ENCODE measurements around the gene UGT1A5. TPM values are rescaled to one million over a fixed set of nuclear protein-coding genes. Genes with fewer than 3 reads are reported as not detected.
"Not testable (repeated sequence)": the region's sequence is repeated elsewhere in the genome, so short reads cannot be mapped to it uniquely, and the experiment has no call there.

Gene UGT1A5
- total RNA-seq, 1 donor from 2014 or later, result 3.8 TPM

DNA sequence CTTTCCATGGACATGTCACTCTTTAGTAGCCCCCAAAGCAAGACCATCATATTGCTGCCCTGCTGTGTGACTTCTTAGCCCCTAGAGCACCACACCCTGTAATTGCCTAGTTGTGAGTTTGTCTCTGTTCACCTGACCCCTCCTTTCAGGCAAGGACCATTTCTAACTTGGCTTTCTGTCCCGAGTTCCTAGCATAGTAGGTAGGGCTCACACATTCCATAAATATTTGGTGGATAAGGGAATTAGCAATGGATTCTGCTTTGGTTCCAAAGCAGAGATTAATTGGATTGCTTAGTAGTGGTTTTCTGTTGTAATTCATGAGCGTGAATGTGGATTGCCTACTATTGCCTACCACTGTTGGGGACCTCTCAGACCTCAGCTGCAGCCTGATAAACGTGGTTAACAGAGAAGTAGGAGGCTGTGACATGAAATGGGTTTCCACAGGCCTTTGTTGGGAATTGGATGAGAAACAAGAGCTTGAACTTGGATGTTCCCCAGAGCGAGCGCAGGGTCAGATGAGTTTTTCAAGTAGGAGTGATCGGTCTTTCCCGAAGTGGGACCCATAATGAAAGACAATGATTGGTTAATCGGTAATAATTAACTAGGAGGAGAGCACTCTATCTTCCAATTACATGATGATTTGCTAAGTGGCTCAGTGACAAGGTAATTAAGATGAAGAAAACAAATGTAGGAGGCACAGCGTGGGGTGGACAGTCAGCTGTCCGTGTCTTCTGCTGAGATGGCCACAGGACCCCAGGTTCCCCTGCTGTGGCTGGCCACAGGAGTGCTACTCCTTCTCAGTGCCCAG, 34.0 kb downstream of the UGT1A5 start:
- peak; percentile 18 for DNase-seq (ENCODE audit: low read depth)

DNA sequence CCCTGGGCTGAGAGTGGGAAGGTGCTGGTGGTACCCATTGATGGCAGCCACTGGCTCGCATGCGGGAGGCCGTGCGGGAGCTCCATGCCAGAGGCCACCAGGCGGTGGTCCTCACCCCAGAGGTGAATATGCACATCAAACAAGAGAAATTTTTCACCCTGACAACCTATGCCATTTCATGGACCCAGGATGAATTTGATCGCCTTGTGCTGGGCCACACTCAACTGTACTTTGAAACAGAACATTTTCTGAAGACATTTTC, 34.5 kb downstream of the UGT1A5 start:
- DNase-seq (ENCODE audit: low read depth), result no peak

DNA sequence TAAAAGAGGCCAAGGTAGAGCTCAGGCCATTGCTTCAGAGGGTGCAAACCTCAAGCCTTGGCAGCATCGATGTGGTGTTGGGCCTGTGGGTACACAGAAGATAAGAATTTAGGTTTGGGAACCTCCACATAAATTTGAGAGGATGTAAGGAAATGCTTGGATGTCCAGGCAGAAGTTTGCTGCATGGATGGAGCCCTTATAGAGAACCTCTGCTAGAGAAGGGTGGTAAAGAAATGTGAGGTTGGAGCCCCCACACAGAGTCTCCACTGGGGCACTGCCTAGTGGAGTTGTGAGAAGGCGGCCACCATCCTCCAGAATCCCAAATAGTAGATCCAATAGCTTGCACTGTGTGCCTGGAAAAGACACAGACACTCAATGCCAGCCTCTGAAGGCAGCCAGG, 38.0 kb downstream of the UGT1A5 start:
- not testable (repeated sequence) for DNase-seq (ENCODE audit: low read depth)

- not testable (repeated sequence) for DNase-seq (ENCODE audit: low read depth)
Measured at GRCh38 chr2:233751212-233752009, 38.7 kb downstream of the UGT1A5 start.

GRCh38 chr2:233754872-233755611, 42.3 kb downstream of the UGT1A5 start:
- no peak for DNase-seq (ENCODE audit: low read depth)

GRCh38 chr2:233756429-233757081, 43.8 kb downstream of the UGT1A5 start:
- peak; percentile 57 for DNase-seq (ENCODE audit: low read depth)

- DNase-seq (ENCODE audit: low read depth), result no peak
Measured at GRCh38 chr2:233758141-233758540, 45.4 kb downstream of the UGT1A5 start.

DNA sequence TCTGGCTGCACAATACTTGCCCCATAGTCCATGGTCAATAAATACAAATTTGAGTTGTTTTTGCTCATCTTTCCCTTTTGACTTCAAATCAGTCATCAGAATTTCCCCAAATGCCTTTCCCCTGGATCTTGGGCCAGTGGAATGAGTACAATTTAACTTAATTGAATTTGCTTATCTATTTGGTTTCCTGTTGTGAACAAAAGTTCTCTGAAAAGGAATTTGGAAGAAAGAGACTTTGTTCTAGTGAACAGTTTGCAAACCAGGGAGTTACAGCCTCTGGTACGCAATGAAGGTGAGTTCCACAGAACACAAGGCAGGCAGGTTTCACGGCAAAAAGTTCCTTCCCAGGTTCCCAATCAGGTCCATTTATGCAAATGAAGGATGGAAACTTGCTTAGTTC, 46.1 kb downstream of the UGT1A5 start:
- DNase-seq (ENCODE audit: low read depth), result no peak

DNA sequence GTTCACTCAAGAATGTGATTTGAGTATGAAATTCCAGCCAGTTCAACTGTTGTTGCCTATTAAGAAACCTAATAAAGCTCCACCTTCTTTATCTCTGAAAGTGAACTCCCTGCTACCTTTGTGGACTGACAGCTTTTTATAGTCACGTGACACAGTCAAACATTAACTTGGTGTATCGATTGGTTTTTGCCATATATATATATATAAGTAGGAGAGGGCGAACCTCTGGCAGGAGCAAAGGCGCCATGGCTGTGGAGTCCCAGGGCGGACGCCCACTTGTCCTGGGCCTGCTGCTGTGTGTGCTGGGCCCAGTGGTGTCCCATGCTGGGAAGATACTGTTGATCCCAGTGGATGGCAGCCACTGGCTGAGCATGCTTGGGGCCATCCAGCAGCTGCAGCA, 47.3 kb downstream of the UGT1A5 start, which contains the start of gene UGT1A1:
Gene UGT1A1 (plus strand): TSS at position 228 of the 400 bp plus-strand sequence. CDS start 18 bp downstream, at position 246.
- DNase-seq (ENCODE audit: low read depth), result no peak

GRCh38 chr2:233761040-233761769, 48.5 kb downstream of the UGT1A5 start:
- DNase-seq (ENCODE audit: low read depth), result peak; percentile 23

DNA sequence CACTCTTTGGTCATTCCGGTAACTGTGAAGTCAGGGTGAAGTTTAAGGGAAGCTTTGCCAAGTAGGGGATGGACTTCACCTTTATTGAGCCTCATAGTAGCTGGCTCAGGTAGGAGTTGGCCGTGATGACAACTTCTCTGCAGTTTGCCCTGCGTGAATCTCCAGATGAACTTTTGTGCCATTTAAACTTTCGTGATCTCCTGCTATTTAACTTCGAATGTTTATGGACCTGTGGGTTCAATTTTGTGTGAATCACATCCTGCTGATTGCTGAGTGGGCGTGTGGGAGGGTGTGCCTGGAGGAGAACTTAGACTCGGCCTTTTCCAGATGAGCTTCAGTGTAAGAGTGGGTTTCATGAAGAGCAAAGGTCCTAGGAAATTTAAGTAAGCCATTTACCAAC, 51.6 kb downstream of the UGT1A5 start:
- peak; percentile 67 for DNase-seq (ENCODE audit: low read depth)

GRCh38 chr2:233764761-233765160, 52.1 kb downstream of the UGT1A5 start:
- DNase-seq (ENCODE audit: low read depth), result no peak

DNA sequence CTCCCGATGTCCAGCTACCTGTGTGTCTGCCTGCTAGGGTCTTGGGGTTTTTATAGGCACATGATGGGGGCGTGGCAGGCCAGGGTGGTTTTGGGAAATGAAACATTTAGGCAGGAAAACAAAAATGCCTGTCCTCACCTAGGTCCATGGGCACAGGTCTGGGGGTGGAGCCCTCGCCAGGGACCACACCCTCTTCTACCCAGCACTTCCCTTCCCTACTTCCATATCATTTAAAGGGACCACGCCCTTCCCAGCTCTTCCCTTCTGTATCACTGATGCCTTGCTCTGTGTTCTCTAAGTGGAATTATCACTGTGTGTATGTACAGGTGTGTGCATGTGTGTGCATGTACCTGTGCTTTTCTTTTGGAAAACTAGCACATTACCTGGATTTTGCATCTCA, 53.7 kb downstream of the UGT1A5 start:
- no peak for DNase-seq (ENCODE audit: low read depth)

GRCh38 chr2:233768076-233768475, 55.4 kb downstream of the UGT1A5 start:
- no peak for DNase-seq (ENCODE audit: low read depth)

GRCh38 chr2:233769260-233769659, 56.6 kb downstream of the UGT1A5 start:
- no peak for DNase-seq (ENCODE audit: low read depth)

DNA sequence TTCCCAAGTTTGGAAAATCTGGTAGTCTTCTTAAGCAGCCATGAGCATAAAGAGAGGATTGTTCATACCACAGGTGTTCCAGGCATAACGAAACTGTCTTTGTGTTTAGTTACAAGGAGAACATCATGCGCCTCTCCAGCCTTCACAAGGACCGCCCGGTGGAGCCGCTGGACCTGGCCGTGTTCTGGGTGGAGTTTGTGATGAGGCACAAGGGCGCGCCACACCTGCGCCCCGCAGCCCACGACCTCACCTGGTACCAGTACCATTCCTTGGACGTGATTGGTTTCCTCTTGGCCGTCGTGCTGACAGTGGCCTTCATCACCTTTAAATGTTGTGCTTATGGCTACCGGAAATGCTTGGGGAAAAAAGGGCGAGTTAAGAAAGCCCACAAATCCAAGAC, 59.4 kb downstream of the UGT1A5 start:
- no peak for DNase-seq (ENCODE audit: low read depth)

DNA sequence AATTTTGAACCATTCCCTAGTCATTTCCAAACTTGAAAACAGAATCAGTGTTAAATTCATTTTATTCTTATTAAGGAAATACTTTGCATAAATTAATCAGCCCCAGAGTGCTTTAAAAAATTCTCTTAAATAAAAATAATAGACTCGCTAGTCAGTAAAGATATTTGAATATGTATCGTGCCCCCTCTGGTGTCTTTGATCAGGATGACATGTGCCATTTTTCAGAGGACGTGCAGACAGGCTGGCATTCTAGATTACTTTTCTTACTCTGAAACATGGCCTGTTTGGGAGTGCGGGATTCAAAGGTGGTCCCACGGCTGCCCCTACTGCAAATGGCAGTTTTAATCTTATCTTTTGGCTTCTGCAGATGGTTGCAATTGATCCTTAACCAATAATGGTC, 59.9 kb downstream of the UGT1A5 start:
- no peak for DNase-seq (ENCODE audit: low read depth)

DNA sequence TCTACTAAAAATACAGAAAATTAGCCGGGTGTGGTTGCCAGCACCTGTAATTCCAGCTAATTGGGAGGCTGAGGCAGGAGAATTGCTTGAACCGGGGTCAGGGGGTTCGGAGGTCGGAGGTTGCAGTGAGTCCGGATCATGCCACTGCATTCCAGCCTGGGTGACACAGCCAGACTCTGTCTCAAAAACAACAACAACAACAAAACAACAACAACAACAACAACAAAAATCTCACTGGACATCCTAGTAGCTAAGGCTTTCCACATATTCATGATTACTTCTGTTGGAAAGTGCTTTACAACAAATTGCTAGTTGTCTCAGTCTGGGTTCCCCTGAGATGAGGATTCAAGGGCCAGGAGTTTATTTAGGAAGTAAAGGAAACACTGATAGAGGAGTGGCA, 61.1 kb downstream of the UGT1A5 start:
- no peak for DNase-seq (ENCODE audit: low read depth)

- DNase-seq (ENCODE audit: low read depth), result no peak
Measured at GRCh38 chr2:233775414-233775813, 62.7 kb downstream of the UGT1A5 start.

GRCh38 chr2:233778030-233778429, 65.3 kb downstream of the UGT1A5 start, which contains the start of gene MROH2A:
Gene MROH2A, plus strand, starts transcription at chr2:233778330. Its CDS starts 1,029 bp downstream, at chr2:233779359.
- DNase-seq (ENCODE audit: low read depth), result no peak

DNA sequence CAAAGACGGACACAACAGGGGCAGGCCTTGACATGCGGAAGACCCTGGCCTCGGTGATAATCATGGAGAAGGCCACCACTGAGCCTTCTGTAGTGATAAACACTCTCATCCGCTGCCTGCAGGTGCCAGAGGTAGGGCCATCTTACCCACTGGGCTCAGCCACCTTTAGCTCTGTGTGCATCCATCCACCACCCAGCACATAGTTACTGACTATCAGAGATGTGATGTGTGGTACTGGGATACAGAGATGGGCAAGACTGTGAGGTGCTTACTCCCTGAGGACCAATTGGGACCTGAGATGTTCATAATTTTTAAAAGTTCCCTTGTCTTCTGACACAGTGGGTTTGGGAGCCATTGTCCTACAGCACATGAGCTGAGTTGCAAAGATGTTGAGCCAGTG, 67.0 kb downstream of the UGT1A5 start:
- no peak for DNase-seq (ENCODE audit: low read depth)

All from renal cortical epithelial cell (primary cell).